GM23338 (cell line): Measurements from ENCODE around the gene BHLHE23.

Experiments used
- TF ChIP-seq, protein P1 (sequence below), 2 experiments: fragments of 200-600 bp in 1 of 2; sonication (generic) in 1 of 2; conservative IDR thresholded peaks; 2 replicates each; pipeline versions ENCODE4 v1.5.1 to v1.6.1; 2016 to 2017; ENCODE audit warnings: antibody characterized with exemption in 2 of 2, low read depth in 2 of 2, mild to moderate bottlenecking in 2 of 2, moderate library complexity in 1 of 2
- TF ChIP-seq, protein P2 (sequence below): IDR thresholded peaks from one replicate; pipeline ENCODE4 v1.6.1; 2018; ENCODE audit warnings: antibody characterized with exemption; ENCODE audit not compliant: unreplicated experiment

- TF ChIP-seq, protein P1, sequence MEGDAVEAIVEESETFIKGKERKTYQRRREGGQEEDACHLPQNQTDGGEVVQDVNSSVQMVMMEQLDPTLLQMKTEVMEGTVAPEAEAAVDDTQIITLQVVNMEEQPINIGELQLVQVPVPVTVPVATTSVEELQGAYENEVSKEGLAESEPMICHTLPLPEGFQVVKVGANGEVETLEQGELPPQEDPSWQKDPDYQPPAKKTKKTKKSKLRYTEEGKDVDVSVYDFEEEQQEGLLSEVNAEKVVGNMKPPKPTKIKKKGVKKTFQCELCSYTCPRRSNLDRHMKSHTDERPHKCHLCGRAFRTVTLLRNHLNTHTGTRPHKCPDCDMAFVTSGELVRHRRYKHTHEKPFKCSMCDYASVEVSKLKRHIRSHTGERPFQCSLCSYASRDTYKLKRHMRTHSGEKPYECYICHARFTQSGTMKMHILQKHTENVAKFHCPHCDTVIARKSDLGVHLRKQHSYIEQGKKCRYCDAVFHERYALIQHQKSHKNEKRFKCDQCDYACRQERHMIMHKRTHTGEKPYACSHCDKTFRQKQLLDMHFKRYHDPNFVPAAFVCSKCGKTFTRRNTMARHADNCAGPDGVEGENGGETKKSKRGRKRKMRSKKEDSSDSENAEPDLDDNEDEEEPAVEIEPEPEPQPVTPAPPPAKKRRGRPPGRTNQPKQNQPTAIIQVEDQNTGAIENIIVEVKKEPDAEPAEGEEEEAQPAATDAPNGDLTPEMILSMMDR (conservative IDR thresholded peaks at IDR 0.05; ENCODE audit: low read depth in 2 of 2) = no peak
- TF ChIP-seq, protein P2, sequence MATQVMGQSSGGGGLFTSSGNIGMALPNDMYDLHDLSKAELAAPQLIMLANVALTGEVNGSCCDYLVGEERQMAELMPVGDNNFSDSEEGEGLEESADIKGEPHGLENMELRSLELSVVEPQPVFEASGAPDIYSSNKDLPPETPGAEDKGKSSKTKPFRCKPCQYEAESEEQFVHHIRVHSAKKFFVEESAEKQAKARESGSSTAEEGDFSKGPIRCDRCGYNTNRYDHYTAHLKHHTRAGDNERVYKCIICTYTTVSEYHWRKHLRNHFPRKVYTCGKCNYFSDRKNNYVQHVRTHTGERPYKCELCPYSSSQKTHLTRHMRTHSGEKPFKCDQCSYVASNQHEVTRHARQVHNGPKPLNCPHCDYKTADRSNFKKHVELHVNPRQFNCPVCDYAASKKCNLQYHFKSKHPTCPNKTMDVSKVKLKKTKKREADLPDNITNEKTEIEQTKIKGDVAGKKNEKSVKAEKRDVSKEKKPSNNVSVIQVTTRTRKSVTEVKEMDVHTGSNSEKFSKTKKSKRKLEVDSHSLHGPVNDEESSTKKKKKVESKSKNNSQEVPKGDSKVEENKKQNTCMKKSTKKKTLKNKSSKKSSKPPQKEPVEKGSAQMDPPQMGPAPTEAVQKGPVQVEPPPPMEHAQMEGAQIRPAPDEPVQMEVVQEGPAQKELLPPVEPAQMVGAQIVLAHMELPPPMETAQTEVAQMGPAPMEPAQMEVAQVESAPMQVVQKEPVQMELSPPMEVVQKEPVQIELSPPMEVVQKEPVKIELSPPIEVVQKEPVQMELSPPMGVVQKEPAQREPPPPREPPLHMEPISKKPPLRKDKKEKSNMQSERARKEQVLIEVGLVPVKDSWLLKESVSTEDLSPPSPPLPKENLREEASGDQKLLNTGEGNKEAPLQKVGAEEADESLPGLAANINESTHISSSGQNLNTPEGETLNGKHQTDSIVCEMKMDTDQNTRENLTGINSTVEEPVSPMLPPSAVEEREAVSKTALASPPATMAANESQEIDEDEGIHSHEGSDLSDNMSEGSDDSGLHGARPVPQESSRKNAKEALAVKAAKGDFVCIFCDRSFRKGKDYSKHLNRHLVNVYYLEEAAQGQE = no peak
These were observed 26.8 kb downstream of the BHLHE23 start for GRCh38 chr20:62979876-62980373.
